Stimulated activated CD8-positive, alpha-beta memory T cell treated with anti-CD3 and anti-CD28 coated beads, Interleukin-7, amount 100 ng/mL, for 48 hours (primary cell): ENCODE data around the gene MORN1.

Source experiments
- DNase-seq, 2 donors: peaks; one replicate each; pipeline ENCODE4 v3.0.0-alpha.2; 2020; ENCODE audit warnings: low read depth in 1 of 2; ENCODE audit errors: extremely low read depth in 1 of 2

Gene MORN1

DNA sequence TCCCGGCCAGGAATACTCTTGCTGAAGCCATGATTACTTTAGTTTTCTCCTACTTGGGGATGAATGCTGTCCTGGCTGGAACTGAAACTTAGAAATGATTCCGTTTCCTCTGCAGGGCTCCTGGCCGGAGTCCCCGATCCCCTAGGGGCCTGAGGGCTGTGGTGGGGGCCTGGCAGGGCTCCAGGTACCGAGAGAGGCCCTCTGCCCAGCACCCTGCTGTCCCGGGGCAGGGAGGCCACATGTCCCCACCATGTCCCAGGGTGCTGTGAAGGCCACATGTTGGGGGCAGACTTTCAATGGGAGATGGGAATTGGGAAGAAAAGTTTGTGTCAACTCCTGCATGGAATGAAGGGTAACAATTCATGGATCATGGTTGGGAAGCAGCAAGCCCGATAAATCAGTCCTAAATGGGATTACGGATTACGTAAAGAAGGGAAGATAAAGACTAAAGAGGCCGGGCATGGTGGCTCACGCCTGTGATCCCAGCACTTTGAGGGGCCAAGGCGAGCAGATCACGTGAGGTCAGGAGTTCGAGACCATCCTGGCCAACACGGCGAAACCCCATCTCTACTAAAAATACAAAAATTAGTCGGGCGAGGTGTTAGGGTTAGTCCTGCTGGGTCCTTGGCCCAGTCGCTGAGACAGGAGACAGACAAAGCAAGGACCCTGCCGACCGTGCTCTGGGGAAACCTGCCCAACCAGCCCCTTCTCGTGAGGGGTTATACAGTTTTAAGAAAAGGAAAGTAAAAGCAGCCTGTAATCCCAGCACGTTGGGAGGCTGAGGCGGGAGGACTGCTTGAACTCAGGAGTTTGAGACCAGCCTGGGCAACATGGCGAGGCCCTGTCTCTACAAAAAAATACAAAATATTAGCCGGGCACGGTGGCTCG lies 37.6 kb downstream of the MORN1 start:
- no peak for DNase-seq

DNA sequence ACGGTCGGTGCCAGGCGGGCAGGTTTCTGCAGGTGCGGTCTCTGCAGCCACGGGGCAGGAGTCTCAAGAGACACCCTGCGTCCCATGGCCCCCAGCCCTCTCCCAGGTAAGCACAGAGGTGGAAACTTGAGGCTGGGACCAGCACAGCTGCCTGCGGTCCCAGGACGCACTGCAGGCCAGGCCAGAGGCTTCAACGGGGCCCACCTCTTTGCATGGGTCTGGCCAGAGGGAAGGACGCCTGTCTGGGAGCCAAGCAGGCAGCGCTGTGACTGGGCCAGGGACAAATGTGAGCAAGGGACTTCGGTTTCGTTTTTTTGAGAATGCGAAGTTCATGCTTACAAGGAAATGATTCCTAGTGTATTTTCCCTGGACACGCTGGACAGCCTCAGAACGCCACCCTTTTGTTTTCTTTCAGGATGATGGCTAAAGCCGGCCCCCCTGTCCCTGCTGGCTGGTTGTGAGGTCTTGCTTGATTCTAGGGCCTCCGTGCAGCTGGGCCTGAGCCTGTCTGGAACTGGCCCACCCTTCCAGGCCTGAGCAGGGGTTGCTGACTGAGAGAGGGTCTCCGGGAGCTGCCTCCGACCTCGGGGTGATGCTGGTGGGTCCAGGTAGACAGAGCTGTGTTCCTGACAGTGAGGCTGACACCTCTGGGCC lies 38.3 kb downstream of the MORN1 start:
- no peak for DNase-seq

DNA sequence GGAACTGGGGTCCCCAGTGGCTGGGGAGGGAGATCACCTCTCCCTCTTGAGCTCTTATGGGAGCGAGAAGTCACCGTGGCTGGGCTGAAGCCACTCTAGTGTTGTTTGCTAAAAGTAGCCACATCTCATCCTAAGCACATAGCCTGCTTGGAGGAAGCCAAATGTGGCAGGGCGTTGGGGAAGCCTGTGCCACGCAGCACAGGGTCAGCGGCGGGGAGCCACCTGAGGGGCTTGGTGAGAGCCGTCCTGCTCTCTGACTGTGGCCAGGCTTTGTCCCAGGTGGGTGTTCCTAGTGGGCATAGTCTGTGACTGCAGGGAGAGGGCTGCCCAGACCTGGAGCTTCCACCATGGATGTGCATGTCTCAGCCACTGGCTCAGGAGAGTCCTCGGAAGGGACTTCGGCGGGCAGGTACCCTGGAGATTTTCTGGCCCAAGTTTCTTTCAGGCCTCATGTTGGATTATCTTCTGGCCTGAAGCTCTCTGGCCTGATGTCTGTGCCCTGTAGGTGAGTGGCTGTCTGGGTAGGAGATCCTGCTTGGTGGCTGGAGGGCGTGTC lies 38.9 kb downstream of the MORN1 start:
- DNase-seq: no peak

DNA sequence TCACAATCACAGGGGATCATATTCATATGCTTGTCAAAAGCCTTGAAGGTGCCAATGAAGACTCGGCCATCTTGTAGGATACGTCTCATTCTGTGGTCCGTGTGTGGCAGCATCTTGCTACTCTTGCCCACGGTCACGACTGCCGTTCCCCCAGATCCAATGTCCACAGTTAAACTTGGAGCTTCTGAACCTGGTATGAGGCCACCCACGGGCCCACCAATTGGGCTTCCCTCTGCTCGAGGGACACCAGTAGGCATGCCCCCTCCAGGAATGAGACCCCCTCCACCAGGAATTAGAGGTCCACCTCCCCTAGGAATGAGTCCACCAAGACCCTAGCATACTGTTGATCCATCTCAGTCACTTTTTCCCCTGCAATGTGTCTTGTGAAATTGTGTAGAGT lies 39.6 kb downstream of the MORN1 start:
- no peak for DNase-seq

DNA sequence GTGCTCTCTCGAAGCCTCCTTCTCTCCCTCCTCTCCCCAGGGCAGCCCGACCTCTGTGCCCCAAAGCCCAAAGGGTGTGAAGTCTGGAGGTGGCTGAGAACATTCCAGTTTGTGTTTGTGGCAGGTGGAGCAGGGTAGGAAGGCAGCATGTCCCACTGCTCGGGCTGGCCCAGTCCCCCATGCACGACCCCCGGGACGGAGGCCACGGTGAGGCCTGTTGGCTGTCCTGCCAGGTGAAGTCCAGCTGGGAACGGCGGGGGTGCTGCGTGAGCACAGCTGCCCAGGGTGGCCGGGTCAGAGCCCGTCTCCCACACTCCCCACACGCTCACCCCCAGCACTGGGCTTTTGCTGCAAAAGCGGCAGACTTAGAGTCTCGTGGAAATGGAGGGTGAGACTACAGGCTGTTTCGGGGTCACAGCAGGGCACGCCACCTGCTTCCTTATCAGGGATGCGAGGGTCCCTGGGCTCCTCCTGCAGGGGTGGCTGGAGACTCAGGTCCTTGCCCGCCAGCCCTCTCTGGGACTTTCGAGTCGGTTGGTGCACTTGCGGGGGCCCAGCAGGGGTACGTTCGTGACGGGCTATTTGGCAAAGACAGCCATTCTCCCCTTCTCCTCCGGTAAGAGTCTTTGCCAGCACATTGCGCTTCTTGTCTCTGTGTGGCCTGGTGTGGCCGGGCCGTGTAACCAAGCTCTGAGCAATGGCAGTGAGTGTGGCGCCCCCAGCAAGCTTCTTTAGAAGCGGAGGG lies 40.3 kb downstream of the MORN1 start:
- DNase-seq: no peak

DNA sequence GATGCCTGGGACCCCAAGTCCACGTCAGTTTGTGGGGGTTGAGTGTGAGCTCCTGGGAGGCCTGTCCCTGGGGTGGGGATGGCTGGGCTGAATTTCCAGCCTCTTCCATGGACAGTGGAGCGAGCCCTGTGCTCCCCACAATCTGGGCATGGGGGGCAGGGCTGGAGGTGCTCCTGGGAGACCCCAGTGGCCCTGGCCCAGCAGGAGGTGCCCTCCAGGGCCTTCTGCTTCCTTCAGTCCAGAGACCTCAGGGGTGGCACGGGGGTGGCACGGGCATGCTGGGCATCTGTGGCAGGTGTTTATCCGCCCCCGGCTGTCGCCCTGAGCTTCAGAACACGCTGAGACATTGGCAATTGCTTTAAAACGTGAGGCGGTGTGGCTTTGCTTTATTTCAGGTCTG lies 40.9 kb downstream of the MORN1 start:
- no peak for DNase-seq

DNA sequence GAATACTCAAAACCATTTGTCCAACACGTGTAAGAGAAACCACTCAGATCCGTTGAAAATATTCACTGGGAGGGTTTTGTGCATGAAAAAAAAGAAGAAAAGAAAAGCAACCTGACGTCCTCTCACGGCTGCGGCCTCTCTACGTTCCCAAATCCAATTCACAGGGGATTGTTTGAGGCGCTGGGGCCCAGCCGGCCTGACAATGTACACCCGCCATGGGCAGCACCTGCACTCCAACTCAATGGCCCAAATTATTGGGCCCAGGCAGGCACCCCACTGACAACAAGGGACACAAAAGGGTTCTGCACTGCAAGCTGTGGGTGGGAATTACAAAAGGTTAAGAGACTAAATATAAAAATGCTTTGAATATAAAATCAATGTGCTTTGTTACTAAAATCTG lies 41.5 kb downstream of the MORN1 start:
- no peak for DNase-seq

DNA sequence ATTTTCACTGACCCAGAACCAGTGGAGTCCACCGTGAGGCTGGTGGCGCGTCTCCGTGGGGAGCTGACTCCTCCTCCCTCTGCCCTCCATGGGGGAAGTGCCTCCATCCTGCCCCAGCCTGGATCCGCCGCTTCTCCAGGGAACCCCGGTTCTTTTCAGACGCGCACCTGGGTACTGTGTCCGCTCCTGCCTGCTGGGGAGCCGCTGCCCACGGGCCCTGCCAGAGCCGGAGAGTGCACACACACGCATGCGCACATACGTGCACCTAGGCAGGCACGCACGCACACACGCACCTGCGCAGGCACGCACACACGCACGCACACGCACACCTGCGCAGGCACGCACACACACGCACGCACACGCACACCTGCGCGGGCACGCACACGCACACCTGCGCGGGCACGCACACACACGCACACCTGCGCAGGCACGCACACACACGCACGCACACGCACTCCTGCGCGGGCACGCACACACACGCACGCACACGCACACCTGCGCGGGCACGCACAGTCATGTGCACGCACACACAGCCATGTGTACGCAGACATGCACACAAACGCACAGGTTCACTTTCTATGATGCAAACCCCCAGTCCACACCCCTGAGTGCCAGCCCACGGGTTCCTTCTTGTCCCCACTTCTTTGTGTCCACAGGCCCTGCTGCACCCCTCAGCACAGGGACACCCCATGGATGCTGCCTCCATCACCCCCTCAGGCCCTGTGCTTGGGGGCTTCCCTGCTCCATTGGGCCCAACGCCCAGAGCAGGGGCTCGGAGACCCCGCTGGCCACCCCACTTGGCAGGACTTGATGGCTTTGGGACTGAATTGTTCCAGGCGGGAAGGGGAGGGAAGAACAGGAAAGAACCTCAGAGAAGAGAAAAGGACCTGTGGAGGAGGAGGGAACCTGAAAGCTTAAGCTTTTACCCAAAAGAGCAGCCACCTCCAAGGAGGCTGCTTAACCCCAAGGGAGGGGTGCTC lies 42.7 kb downstream of the MORN1 start:
- no peak for DNase-seq

DNA sequence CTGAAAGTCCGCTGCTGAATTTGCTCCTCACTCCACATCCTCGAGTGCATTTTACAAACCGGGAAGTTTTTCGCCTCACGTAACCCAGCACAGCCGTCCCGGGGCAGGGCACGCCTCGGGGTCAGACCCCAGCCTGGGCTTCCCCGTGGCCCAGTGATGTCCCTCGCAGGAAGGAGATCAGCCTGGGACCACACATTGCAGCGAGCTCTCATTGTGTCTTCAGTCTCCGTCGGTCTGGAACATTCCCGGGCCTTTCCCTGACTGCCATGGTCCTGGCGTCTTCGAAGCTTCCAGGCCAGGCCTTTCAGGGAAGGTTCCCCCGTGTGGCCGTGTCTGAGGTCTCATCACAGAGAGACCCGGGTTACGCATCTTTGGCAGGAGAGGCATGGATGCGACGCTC lies 43.5 kb downstream of the MORN1 start:
- no peak for DNase-seq

DNA sequence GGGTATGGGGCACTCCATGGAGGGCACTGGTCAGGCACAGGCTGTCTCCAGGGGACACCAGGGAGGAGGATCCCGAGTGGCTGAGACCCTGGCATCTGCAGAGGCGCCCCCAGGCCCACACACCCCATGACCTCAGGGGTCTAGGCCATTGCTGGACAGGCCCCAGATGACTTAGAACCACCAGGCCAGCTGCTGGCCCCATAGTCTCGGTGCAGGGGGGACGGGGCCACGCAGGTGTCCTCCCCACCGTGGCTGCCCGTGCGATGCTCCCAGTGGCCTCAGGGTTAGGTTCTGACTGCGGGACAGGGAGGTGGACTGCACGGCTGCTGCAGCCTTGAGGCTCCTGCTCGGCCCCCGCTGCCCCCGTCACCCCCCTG lies 44.0 kb downstream of the MORN1 start:
- no peak for DNase-seq

DNA sequence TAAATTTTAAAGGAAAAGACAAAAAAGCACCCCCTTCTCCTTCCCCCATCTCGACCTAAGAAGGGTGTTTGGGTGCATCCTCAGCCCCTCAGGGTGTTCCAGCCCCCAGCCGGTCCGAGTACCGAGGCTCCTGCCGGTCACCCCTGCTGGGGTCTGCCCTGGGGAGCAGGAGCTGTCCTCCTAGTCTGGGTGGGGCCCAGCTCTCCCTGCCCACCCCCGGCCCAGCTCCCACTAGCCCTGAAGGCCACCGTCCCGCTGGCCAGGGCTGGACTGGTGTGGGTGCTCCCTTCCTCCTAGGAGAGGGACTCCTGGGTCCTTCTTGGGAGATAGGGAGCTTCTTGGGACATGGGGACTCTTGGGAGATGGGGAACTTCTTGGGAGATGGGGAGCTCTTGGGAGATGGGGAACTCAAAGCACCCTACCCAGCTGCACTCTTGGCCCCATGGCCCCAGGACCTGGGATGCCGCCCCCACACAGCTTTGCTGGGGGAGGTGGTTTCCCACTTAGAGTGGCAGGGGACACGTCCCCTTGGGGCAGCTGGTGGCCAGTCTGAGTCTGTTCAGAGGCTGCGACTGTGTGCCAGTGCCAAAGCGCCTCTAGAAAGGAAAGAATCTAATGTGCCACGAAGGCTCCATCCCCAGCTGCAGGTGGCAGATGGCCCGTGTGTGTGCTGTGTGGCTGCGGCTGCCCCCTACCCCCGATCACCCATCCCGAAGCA lies 44.5 kb downstream of the MORN1 start:
- no peak for DNase-seq

DNA sequence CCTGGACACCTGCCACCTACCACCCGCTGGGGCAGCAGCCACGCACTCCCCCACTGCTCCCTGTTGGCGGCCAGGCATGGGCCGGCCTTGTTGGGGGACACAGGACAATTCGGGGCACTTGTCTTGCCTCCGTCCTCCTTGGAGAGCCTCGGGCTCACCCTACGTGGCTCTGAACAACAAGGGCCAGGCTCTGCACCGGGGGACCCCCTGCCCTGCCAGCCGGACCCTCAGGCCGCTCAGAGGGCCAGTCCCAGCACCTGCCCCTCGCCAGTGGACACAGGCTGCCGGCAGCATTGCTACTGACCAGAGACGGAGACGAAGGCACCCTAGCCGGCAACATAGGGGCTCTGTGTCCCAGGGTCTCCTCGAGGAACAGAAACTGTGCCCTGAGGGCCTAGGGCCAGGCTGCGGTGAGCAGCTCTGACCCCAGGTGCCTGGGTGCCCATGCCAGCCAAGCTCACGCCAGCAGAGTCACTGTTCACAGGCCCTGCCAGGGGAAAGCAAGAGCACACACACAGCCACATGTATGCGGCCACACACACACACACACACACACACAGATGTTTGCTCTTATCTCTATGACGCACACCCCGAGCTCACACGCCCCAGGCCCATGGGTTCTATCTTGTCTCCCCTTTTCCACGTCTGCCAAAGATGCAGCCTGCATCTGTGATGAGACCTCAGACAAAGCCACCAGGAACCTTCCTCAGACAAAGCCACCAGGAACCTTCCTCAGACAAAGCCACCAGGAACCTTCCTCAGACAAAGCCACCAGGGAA lies 45.9 kb downstream of the MORN1 start:
- no peak for DNase-seq

DNA sequence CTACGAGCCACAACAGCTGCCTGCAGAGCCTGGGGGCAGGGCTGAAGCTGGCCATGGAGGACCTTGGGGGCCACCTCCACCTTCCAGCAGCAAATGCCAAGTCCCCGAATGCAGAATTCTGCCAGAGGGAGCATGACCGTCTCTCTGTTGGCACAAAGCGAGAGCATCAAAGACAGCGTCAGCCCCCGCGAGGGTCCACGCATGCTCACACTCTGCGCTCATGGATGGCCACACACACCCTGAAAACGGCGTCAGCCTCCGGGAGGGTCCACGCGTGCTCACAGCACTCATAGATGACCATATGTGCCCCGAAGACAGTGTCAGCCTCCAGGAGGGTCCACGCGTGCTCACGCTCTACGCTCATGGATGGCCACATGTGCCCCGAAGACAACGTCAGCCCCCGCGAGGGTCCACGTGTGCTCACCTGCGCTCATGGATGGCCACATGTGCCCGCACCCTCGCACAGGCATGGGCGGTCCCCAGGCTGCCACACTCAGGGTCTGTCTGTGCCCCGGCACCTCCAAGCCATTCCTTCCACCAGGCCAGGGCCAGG lies 46.5 kb downstream of the MORN1 start:
- DNase-seq: no peak

DNA sequence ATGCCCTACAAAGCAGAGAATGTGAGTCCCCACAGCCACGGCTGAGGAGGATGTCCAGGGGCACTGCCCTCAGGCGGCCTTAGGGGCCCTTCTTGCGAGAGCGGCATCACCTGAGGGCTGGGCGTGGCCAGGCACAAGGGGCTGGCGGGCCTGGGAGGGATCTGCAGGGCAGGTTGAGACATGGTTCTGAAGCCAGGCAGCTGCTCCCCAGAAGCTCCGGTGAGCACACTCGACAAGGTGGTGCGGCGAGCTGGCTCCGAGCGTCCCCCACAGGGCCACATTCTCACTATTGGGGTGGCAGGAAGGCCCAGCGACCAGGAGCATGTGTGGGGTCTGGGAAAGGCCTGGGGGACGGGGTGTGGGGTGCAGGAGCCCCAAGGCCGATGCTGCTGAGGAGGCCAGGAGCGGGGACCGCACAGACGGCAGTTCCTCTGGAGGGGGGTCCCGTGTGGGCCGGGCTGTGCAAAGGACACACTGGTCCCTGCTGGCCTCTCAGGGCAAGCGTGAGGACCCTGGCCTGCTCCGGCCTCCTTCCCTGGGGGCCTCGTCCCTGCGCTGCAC lies 47.2 kb downstream of the MORN1 start:
- no peak for DNase-seq

DNA sequence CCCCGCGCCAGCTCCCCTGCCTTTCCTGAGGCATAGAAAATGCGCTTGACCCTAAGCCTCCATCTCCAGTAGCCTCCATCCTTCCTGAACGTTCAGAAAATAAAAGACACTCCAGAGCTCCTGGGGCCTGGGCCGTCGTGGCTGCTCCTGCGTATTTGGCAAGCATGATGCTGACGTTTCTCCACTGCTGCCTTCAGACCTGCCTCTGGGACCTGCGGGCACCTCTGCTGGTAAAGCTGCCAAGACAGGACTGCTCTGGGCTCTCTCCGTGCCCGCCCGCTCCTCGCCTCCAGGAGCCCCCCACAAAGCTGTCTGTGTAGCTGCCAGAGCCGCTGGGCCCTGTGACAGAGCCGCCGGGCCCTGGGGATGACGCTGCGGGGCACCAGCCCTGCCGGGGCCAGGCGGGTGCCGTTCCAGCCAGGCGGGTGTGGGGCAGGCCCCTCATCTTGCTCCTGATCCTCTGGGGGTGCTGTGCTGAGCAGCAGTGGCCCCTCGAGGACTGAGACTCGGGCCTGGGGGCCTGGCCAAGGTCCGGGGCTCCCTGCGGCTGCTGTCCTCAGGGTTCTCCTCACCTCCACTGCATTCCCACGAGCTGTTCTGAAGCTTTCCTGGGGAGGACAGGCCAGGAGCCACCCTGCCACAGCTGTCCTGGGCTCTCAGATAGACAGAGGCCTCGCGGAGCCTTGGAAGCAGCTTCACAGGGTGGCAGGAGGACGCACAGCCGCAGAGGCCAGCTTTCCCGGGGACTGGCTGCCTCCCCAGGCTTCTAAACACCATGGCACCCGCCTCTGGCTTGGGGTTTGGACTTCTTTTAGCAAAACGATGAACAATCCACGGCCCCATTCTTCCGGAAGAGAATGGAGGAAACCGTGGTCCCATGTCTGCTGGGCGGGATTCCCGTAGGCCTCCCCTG lies 48.1 kb downstream of the MORN1 start:
- DNase-seq: no peak

DNA sequence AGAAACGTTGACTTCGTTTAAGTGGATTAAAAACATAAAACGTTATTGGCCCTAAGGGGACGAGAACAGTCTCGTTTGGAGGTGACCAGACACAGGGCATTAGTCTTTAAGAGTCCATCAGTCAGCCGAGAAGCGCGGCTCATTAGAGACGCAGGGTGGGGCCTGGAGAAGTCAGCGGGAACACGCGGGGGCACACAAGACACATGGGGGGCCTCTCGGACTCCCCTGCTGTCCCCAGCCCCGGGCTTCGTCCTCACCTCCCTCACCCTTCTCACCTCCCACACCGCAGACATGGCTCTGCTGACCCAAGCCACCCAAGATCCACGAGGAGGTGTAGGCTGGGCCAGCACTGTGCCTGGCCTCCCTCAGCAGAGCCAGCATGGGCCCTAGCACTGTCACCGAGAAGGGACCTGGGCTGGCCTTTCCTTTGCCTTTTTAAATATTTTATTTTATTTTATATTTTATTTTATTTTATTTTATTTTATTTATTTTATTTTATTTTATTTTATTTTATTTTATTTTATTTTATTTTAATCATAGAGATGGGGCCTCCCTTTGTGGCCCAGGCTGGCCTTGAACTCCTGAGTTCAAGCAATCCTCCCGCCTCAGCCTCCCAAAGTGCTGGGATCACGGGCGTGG lies 48.9 kb downstream of the MORN1 start:
- DNase-seq: no peak
